Measurements from ENCODE around the gene CDH13. TPM values are rescaled to one million over a fixed set of nuclear protein-coding genes. Genes with fewer than 3 reads are reported as not detected.

CDH13 gene
- total and polyA plus RNA-seq, 10 of the 15 experiments (the other 5 are each of a cell fraction or from before 2014, with no cell fraction given) = under 0.01 to 0.05 TPM; not detected in 8

DNA sequence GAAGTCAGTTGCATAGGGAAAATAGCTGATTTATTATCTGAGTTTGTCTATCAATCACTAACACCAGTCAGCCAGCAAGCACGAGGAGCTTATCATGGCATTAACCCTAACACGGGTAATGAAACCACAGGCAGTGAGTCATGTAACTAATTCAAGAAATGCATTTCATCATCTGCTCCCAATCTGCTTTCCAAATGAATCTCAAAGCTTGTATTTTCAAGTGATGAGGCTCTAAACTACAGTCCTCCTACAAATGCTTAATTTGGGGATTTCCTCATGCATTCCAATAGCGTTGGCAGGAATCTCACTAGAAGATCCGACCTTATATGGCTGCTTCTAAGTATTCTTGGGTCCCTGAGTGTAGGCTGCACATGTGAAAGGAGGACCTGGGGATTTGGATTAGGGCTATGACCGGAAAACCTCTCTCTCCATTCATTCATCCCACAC lies 1062.6 kb downstream of the CDH13 start:
- DNase-seq (ENCODE audit: low read depth, low spot score) (peak; percentile 17), FAIRE-seq (no peak), ATAC-seq (peak; percentile 59)
- Histone ChIP-seq H3K4me2 (ENCODE audit: control insufficient read depth, insufficient read depth) (no peak overlapping the region), H3K27ac (ENCODE audit: control insufficient read depth, insufficient read depth) (no peak overlapping the region), H4K20me1 (ENCODE audit: control insufficient read depth, insufficient read depth) (no peaks in the 10 kb centered on the region), H3K79me2 (ENCODE audit: control insufficient read depth, insufficient read depth, low read length) (no peaks in the 10 kb centered on the region), H3K27me3 (replicated peaks in 1 of 2; ENCODE audit: control insufficient read depth in 2 of 2, insufficient read depth in 2 of 2, low read length in 1 of 2) (no peaks in the 10 kb centered on the region), H3K9me3 (replicated peaks; ENCODE audit: control insufficient read depth, insufficient read depth, low read length) (no peaks in the 10 kb centered on the region), H3K36me3 (ENCODE audit: control insufficient read depth in 2 of 2, insufficient read depth in 2 of 2, low read length in 1 of 2) (no peaks in the 10 kb centered on the region), H2AFZ (ENCODE audit: control insufficient read depth, low read depth, low read length) (no peak overlapping the region), H3K9ac (ENCODE audit: control insufficient read depth, insufficient read depth, low read length) (no peak overlapping the region), H3K4me1 (ENCODE audit: control insufficient read depth, insufficient read depth, low read length) (no peaks in the 10 kb centered on the region), H3K4me3 (no peak overlapping the region)
- POLR2A ChIA-PET = no interaction called here
- WGBS (ENCODE audit: insufficient coverage, insufficient replicate concordance, low lambda C conversion rate, missing lambda C conversion rate) = 1% methylated on average over 5 of the region's 5 CpGs
- BruUV-seq (replicated peaks) = no TSS peak
- SMC1A ChIA-PET (ENCODE audit: uncharacterized antibody, unreplicated experiment) = no interaction called here
- CTCF ChIA-PET = no interaction called here
- intact Hi-C loops (cut with micrococcal nuclease; ENCODE audit: unreplicated experiment) = no loop called here
- in situ Hi-C loops (cut with MboI) = no loop called here
- no peak for TF ChIP-seq CBFB (IDR thresholded peaks at IDR 0.05; ENCODE audit: low read depth)
- TF ChIP-seq BHLHE40 (IDR thresholded peaks at IDR 0.05; ENCODE audit: borderline replicate concordance in 1 of 2, low read depth in 2 of 2, low read length in 1 of 2) = peak; percentile 57 to 63; a peak in 2 of 4 replicates
- peak in 1 of 2 experiments; percentile 16; a peak in 1 of 4 replicates for TF ChIP-seq EP300 (IDR thresholded peaks at IDR 0.05; ENCODE audit: borderline replicate concordance in 1 of 2, control insufficient read depth in 1 of 2, low read depth in 2 of 2, low read length in 2 of 2)
- no peak for TF ChIP-seq IKZF2 (IDR thresholded peaks at IDR 0.05)
- TF ChIP-seq IKZF1 (conservative IDR thresholded peaks at IDR 0.05) = 0 out of 2 replicates have a peak, but pooled peaks have one; percentile 18
- no peak for TF ChIP-seq ESRRA (IDR thresholded peaks at IDR 0.05; ENCODE audit: low read length)
- TF ChIP-seq RBBP5 (conservative IDR thresholded peaks at IDR 0.05) = no peak
- TF ChIP-seq, protein P1, sequence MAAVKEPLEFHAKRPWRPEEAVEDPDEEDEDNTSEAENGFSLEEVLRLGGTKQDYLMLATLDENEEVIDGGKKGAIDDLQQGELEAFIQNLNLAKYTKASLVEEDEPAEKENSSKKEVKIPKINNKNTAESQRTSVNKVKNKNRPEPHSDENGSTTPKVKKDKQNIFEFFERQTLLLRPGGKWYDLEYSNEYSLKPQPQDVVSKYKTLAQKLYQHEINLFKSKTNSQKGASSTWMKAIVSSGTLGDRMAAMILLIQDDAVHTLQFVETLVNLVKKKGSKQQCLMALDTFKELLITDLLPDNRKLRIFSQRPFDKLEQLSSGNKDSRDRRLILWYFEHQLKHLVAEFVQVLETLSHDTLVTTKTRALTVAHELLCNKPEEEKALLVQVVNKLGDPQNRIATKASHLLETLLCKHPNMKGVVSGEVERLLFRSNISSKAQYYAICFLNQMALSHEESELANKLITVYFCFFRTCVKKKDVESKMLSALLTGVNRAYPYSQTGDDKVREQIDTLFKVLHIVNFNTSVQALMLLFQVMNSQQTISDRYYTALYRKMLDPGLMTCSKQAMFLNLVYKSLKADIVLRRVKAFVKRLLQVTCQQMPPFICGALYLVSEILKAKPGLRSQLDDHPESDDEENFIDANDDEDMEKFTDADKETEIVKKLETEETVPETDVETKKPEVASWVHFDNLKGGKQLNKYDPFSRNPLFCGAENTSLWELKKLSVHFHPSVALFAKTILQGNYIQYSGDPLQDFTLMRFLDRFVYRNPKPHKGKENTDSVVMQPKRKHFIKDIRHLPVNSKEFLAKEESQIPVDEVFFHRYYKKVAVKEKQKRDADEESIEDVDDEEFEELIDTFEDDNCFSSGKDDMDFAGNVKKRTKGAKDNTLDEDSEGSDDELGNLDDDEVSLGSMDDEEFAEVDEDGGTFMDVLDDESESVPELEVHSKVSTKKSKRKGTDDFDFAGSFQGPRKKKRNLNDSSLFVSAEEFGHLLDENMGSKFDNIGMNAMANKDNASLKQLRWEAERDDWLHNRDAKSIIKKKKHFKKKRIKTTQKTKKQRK (IDR thresholded peaks at IDR 0.05; ENCODE audit: low read depth, low read length) = no peak
- no peak for TF ChIP-seq WRNIP1 (IDR thresholded peaks at IDR 0.05; ENCODE audit: borderline replicate concordance, low read depth, low read length)
- TF ChIP-seq ATF2 (IDR thresholded peaks at IDR 0.05; ENCODE audit: low read length) = peak; percentile 43; the same call in 1 of the 2 replicates
- TF ChIP-seq JUNB (IDR thresholded peaks at IDR 0.05) = peak; percentile 75
- TF ChIP-seq MEF2A (IDR thresholded peaks at IDR 0.05; ENCODE audit: insufficient read depth, low read depth, low read length) = 0 out of 2 replicates have a peak, but pooled peaks have one; percentile 18
- TF ChIP-seq RUNX3 (IDR thresholded peaks at IDR 0.05; ENCODE audit: low read length) = peak; percentile 83
- TF ChIP-seq RAD51 (IDR thresholded peaks at IDR 0.05) = no peak
- TF ChIP-seq FOS (IDR thresholded peaks at IDR 0.05; ENCODE audit: borderline replicate concordance, extremely low read depth, insufficient read length) = no peak
- no peak for TF ChIP-seq PML (IDR thresholded peaks at IDR 0.05; ENCODE audit: low read length)
- peak; percentile 60; the same call in 1 of the 2 replicates for TF ChIP-seq BCL11A (IDR thresholded peaks at IDR 0.05; ENCODE audit: low read depth, low read length)
- TF ChIP-seq ZNF217 (IDR thresholded peaks at IDR 0.05) = no peak
- TF ChIP-seq EED (IDR thresholded peaks at IDR 0.05; ENCODE audit: low read depth) = peak; percentile 36; the same call in 1 of the 2 replicates
- TF ChIP-seq, protein P2, sequence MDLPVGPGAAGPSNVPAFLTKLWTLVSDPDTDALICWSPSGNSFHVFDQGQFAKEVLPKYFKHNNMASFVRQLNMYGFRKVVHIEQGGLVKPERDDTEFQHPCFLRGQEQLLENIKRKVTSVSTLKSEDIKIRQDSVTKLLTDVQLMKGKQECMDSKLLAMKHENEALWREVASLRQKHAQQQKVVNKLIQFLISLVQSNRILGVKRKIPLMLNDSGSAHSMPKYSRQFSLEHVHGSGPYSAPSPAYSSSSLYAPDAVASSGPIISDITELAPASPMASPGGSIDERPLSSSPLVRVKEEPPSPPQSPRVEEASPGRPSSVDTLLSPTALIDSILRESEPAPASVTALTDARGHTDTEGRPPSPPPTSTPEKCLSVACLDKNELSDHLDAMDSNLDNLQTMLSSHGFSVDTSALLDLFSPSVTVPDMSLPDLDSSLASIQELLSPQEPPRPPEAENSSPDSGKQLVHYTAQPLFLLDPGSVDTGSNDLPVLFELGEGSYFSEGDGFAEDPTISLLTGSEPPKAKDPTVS (IDR thresholded peaks at IDR 0.05; ENCODE audit: low read depth, low read length) = no peak
- peak; percentile 55 for TF ChIP-seq ATF7 (IDR thresholded peaks at IDR 0.05; ENCODE audit: low read depth)
- RAD21 ChIA-PET (ENCODE audit: unreplicated experiment) = no interaction called here
